ENCODE measurements around the gene UBAC2.

GRCh38 chr13:99281811-99282263 lies 81.2 kb downstream of the UBAC2 start:
- TF ChIP-seq CTCF (IDR thresholded peaks at IDR 0.05) (no peak), EZH2 (IDR thresholded peaks at IDR 0.05) (no peak), EZH2phosphoT487 (IDR thresholded peaks at IDR 0.05) (no peak)

Measured in neural progenitor cell (in vitro differentiated cells).